Duodenal mucosa (tissue), 2 donors: ENCODE measurements around the gene RHEX.
"Not testable (repeated sequence)": the region's sequence is repeated elsewhere in the genome, so short reads cannot be mapped to it uniquely, and the experiment has no call there.

ENCODE experiments used
- H3K27ac ChIP-seq: one replicate; pipeline ENCODE4 v1.7.0; 2013; ENCODE audit warnings: low read depth, low read length
- H3K27me3 ChIP-seq, 2 donors: one replicate each; pipeline ENCODE4 v1.7.0; 2013; ENCODE audit warnings: low read length in 2 of 2, control low read depth in 1 of 2; ENCODE audit not compliant: insufficient read depth in 2 of 2, control insufficient read depth in 1 of 2
- H3K36me3 ChIP-seq, 2 donors: one replicate each; pipeline ENCODE4 v1.7.0; 2013; ENCODE audit warnings: low read length in 2 of 2, control low read depth in 1 of 2; ENCODE audit not compliant: insufficient read depth in 2 of 2, control insufficient read depth in 1 of 2
- H3K4me1 ChIP-seq, 2 donors: one replicate each; pipeline ENCODE4 v1.7.0; 2013; ENCODE audit warnings: low read length in 2 of 2, control low read depth in 1 of 2; ENCODE audit not compliant: insufficient read depth in 2 of 2, control insufficient read depth in 1 of 2
- H3K4me3 ChIP-seq, 2 donors: one replicate each; pipeline ENCODE4 v1.7.0; 2013; ENCODE audit warnings: low read length in 2 of 2, low read depth in 1 of 2
- H3K9ac ChIP-seq, 2 donors: one replicate each; pipeline ENCODE4 v1.7.0; 2013; ENCODE audit warnings: low read length in 2 of 2, low read depth in 1 of 2
- H3K9me3 ChIP-seq, 2 donors: one replicate each; pipeline ENCODE4 v1.7.0; 2013; ENCODE audit warnings: low read length in 2 of 2, control low read depth in 1 of 2; ENCODE audit not compliant: control insufficient read depth in 1 of 2

RHEX gene, protein sequence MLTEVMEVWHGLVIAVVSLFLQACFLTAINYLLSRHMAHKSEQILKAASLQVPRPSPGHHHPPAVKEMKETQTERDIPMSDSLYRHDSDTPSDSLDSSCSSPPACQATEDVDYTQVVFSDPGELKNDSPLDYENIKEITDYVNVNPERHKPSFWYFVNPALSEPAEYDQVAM

DNA sequence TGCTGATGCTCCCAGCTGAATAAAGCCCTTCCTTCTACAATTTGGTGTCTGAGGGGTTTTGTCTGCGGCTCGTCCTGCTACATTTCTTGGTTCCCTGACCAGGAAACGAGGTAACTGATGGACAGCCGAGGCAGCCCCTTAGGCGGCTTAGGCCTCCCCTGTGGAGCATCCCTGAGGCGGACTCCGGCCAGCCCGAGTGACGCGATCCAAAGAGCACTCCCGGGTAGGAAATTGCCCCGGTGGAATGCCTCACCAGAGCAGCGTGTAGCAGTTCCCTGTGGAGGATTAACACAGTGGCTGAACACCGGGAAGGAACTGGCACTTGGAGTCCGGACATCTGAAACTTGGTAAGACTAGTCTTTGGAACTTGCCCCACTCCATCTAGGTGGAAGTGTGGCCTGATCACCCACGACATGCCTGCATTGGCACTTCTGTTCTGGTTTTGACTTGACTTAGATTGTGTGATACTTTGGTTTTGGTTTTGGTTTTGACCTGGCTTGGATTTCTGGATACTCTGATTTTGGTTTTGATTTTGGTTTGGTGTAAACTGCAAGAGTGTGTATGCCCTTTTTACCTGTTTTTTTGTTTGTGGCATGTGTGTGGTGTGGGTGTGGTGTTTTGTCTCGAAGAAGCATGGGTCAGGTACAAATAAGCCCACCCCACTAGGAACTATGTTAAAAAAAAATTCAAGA, at the start of gene RHEX:
Gene RHEX, plus strand, starts transcription at position 255 of the 692 bp plus-strand sequence. CDS start 44,656 bp downstream, outside the sequence.
- not testable (repeated sequence) for H3K27ac ChIP-seq, H3K27me3 ChIP-seq, H3K36me3 ChIP-seq, H3K4me3 ChIP-seq, H3K9me3 ChIP-seq, H3K9ac ChIP-seq
- peaks cover 9 to 13% of the 10 kb centered on the region in 2 donors for H3K4me1 ChIP-seq

DNA sequence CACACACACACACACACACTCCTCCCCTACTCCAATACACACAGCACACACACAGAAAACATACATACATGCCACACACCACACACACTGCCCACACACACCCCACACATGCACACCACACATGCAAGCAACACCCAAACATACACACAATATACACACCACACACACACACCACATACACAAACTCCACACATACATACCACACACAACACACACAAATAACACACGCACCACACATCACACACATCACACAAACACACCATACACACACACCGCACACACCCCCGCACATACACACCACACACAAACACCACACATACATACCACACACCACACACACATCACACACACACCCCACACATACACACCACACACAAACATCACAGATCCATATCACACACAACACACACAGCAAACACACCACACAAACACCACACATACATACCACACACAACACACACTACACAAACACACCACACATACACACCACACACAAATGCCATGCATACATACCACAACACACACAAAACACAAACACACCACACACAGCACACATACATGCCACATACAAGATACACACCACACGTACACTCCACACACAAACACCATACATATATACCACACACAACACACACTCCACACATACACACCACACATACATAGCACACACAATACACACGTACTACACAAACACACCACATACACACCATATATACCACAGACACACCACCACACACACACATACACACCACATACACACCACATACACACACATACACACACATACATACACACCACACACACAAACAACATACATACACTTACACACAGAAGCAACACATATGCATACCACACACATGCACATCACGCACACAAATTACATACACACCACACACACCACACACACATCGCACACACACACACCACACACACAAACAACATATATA, 48.8 kb upstream of the RHEX start:
- H3K9me3 ChIP-seq, result no peaks in the 10 kb centered on the region
- no peak overlapping the region for H3K4me3 ChIP-seq
- peaks cover 6 to 9% of the 10 kb centered on the region in 2 donors for H3K4me1 ChIP-seq
- H3K36me3 ChIP-seq, result no peaks in the 10 kb centered on the region
- no peak overlapping the region for H3K9ac ChIP-seq
- no peaks in the 10 kb centered on the region for H3K27me3 ChIP-seq
- H3K27ac ChIP-seq, result no peak overlapping the region

DNA sequence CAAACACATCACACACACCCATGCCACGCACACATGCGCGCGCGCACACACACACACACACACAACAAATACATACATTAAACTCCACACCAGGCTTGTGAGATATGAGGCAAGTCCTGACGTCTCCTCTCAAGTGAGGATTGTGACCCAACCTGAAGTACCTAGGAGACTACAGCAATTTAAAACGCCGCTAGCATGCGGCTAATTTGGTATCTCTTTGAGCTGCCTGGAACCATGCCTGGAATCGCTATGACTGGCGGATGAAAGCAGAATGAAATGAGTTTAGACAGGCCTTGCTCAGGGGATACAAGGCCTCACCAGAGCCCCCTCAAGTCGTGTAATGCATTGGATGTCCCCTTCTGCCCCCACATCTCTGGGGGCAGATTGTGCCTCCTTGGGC, 48.1 kb upstream of the RHEX start:
- no peak overlapping the region for H3K27ac ChIP-seq
- no peak overlapping the region for H3K4me3 ChIP-seq
- H3K4me1 ChIP-seq, result peaks cover 6 to 9% of the 10 kb centered on the region in 2 donors
- no peaks in the 10 kb centered on the region for H3K36me3 ChIP-seq
- H3K9ac ChIP-seq, result no peak overlapping the region
- H3K27me3 ChIP-seq, result no peaks in the 10 kb centered on the region
- no peaks in the 10 kb centered on the region for H3K9me3 ChIP-seq

DNA sequence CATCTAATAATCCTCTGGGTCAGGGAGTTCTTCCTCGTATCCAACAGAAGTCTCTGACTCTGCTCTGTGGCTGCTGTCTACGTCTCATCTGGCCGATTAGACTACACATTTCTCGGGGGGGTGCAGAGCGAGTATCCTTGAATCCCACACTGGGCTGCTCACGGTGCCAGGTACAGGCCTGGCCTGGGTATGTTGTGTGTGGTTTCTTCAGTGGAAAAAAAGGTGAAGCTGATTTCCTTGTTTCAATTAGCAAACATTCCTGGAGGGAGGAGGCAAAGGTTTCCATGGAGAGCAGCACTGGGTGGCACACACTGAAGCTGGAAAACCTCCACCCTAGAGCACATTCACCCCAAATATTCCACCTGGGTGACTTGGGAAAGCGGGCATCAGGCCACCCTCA, 47.7 kb upstream of the RHEX start:
- Histone ChIP-seq H3K27ac (no peak overlapping the region), H3K9ac (no peak overlapping the region), H3K27me3 (no peaks in the 10 kb centered on the region), H3K36me3 (no peaks in the 10 kb centered on the region), H3K4me1 (peaks cover 6 to 9% of the 10 kb centered on the region in 2 donors), H3K9me3 (no peaks in the 10 kb centered on the region), H3K4me3 (no peak overlapping the region)

DNA sequence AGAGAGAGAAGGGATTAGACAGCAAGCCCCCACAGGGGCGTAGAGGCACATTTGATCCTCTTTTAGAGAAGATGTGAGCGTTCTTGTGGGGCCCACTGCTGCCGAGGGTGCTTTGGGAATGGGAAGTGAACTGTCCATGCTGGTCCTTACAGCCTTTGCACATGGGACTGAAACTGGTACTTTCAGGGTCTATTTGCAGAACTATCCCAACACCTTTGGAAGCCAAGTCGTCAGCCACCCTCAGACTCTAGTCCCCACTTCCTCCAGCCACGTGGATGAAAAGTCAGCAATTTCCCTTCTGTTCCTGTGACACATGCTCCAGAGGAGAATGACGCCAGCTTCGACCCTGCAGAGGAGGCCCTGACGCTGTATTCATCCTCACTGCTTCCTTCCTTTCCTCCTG, 47.2 kb upstream of the RHEX start:
- no peaks in the 10 kb centered on the region for H3K27me3 ChIP-seq
- no peaks in the 10 kb centered on the region for H3K36me3 ChIP-seq
- H3K4me3 ChIP-seq, result no peak overlapping the region
- H3K4me1 ChIP-seq, result peaks cover 6 to 9% of the 10 kb centered on the region in 2 donors
- no peak overlapping the region for H3K27ac ChIP-seq
- no peak overlapping the region for H3K9ac ChIP-seq
- H3K9me3 ChIP-seq, result no peaks in the 10 kb centered on the region

DNA sequence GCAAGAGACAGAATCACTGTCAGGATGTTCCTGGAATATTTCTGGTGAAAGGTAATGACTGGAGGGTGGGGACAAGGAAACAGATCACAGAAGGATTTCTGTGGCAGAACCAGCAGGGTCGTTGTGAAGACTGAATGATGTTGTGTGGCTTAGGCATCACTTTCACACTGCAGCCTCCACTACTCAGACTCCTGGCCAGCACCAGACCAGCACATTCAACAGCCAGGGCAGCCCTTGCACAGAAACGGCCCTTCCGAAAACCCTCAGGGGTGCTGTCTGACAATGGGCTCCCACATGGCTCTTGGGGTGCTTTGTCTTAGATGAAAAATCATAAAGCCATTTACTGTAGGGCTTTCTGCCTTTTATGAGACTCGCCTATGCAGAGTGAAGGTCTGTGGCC, 46.0 kb upstream of the RHEX start:
- Histone ChIP-seq H3K36me3 (no peaks in the 10 kb centered on the region), H3K9ac (no peak overlapping the region), H3K27me3 (no peaks in the 10 kb centered on the region), H3K4me3 (no peak overlapping the region), H3K9me3 (no peaks in the 10 kb centered on the region), H3K4me1 (peaks cover 11 to 15% of the 10 kb centered on the region in 2 donors), H3K27ac (no peak overlapping the region)

DNA sequence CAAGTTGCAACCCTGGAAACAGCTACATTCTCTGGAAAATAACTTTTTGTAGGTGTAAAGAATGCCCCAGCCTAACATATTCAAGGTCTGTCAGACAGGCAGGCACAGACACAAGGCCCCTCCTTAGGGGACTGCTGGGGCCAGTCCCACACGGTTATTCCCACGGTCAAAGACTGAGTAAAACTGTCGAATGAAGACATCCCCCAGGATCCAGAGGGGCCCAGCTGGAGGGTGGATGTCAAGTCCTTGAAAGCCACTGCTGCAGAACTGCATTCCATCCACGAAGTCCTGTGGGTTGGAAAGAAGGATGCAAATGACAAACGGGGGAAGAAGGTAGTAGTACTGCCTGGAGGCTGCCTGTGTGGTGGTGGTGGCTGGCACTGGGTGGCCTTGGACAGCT, 42.9 kb upstream of the RHEX start:
- Histone ChIP-seq H3K9me3 (no peaks in the 10 kb centered on the region), H3K9ac (no peak overlapping the region), H3K36me3 (no peaks in the 10 kb centered on the region), H3K4me3 (no peak overlapping the region), H3K4me1 (peaks cover 14 to 17% of the 10 kb centered on the region in 2 donors), H3K27ac (no peak overlapping the region), H3K27me3 (no peaks in the 10 kb centered on the region)

DNA sequence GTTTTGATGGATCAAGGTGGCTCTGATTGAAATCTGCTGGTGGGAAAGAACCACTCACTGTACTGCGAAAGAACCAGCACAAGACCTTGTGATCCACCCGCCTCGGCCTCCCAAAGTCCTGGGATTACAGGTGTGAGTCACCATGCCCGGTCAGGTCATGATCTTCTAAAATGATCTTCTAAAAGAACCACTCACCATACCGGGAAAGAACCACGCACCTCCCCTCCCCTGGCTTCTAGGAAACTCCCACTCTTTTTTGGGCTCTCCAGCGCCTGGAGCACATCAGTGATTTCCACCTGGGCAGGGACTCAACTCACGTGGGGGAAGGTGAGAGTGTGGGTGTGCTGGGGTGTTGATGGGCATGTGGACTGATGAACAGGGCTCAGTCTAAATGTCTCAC, 41.9 kb upstream of the RHEX start:
- Histone ChIP-seq H3K9ac (no peak overlapping the region), H3K27me3 (no peaks in the 10 kb centered on the region), H3K4me3 (no peak overlapping the region), H3K9me3 (no peaks in the 10 kb centered on the region), H3K27ac (no peak overlapping the region), H3K36me3 (no peaks in the 10 kb centered on the region), H3K4me1 (peaks cover 14 to 17% of the 10 kb centered on the region in 2 donors)

DNA sequence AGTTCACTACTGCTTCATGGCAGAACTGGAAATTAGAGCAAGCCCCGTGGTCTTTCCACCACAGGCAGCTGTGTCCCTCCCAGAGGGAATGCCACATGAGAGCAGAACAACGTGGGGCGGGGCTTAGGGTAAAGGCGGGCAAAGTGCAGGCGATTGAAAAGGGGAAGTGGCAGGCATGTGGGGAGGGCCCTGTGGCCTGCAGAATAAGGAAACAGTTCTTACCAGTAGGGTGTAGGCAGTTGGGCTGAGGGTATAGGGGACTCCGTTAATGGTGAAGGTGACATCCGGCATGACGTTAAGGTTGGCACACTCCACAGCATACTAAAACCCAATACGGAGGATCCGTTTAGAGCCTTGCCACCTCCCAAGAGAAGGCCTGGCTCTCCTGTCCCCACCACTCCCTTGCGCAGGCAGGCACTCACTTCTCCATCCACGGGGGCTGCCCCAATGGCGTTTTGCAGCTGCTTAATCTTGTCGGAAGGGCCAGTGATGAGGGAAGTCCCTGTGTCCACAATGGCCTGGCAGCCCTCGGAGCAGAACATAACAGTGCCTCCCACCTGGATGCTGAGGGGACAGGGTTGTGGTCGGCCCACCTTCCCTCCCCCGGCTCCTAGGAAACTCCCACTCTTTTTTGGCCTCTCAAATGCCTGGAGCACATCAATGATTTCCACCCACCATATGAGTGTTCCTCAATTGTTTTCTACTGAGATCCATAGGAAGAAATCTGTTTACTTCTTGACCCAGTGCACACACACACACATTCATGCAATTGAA, 40.7 kb upstream of the RHEX start:
- no peak overlapping the region for H3K9ac ChIP-seq
- H3K4me1 ChIP-seq, result peaks cover 14 to 17% of the 10 kb centered on the region in 2 donors
- H3K27me3 ChIP-seq, result no peaks in the 10 kb centered on the region
- no peaks in the 10 kb centered on the region for H3K36me3 ChIP-seq
- peak overlapping the region; percentile 26 to 50 for H3K4me3 ChIP-seq
- H3K27ac ChIP-seq, result no peak overlapping the region
- no peaks in the 10 kb centered on the region for H3K9me3 ChIP-seq
